Stimulated activated CD4-positive, alpha-beta T cell treated with anti-CD3 and anti-CD28 coated beads, Interleukin-15, amount 100 ng/mL, for 48 hours (primary cell): ENCODE data around the gene LDB2.

Experiments used
- DNase-seq, 2 donors: peaks; one replicate each; pipeline ENCODE4 v3.0.0-alpha.2; 2020; ENCODE audit warnings: low read depth in 2 of 2

The LDB2 gene

DNA sequence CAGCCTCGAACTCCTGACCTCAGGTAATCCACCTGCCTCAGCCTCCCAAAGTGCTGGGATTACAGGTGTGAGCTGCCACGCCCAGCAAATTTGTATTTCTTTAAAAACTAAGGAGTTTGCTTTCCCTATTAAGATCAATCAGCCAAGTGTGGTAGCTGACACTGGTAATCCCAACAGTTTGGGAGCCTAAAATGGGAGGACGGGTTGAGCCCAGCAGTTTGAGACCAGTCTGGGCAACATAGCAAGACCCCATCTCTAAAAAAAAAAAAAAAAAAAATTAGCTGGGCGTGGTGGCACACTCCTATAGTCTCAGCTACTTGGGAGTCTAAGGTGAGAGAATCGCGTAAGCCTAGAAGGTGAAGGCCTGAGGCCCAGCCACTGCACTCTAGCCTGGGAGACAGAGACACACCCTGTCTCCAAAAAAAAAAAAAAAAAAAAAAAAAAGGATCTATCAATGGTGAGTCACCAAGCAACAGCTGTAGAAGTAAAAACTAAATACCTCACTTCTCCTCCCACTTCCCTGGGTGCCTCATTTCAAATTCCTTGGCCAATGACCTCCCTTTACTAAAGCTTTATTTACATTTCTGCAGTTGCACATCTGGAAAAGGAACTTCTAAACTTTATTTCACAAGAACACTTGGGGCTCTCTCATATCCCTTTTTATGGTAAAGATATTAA lies 54.5 kb downstream of the LDB2 start:
- no peak for DNase-seq

DNA sequence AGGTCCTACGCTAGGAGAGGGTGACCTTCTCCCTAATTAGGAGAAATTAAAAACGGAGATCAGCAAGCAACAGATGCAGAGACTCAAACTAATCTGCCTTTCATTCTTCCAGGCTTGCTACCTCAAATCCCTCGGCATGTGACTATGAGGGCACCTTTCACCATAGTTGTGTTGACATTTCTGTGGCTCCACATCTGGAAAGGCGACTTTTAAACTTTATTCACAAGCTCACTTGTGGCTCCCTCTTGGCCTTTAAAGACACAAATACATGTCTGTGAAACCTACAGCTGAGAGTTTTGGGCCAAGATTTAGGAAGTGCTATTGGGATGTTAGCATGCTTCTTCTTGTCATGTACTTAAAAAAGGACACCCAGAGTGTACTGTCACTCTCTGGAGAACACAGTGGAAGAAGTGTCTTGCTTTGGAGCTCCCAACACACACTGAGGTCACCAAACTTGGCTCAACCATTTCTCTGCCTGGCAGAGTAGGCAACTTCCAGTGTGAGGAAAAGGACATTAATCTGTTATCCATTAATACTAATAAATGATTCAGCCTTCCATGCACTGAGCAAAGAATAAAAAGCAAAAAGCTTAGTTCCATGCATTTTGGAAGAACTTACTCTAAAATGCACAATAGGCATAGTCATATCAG lies 60.1 kb downstream of the LDB2 start:
- no peak for DNase-seq

DNA sequence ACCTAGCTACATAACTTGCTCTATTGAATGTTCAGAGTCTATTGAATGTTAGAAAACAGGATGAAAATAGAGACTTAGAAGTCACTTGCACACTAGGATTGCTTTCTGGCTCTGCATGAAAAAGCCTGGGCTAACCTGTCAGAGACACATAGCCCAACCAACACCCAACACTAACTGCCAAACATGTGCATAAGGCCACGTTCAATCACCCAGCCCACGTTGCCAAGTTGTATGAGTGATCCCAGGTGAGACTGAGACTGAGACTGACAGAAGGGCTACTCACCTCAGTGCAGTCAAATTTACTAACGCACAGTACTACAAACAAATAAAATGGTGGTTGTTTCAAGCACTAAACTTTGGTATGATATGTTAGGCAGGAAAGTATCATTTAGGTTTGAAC lies 61.0 kb downstream of the LDB2 start:
- no peak for DNase-seq

GRCh38 chr4:16836324-16836723 lies 62.1 kb downstream of the LDB2 start:
- no peak for DNase-seq

GRCh38 chr4:16835597-16836247 lies 62.7 kb downstream of the LDB2 start:
- DNase-seq = no peak

DNA sequence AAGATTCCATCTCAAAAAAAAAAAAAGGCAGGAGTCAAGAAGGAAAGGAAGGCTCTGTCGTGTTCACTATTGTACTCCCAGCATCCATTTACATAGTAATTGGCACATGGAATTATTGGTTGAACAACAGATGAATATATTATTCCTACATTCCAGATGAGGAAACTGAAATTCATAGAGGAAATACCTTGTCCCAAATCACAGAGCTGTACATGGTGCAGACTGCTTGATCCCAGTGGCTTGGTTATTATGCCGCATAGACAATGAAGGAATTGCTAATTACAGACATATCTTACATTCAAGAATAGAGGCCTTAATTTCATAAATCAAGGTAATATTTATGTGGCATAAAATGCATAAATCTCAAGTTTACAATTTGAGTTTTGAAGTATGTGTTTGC lies 63.6 kb downstream of the LDB2 start:
- no peak for DNase-seq

GRCh38 chr4:16833722-16834121 lies 64.7 kb downstream of the LDB2 start:
- DNase-seq = no peak

GRCh38 chr4:16830081-16830480 lies 68.4 kb downstream of the LDB2 start:
- DNase-seq = no peak

GRCh38 chr4:16827794-16828724 lies 70.4 kb downstream of the LDB2 start:
- DNase-seq = no peak

DNA sequence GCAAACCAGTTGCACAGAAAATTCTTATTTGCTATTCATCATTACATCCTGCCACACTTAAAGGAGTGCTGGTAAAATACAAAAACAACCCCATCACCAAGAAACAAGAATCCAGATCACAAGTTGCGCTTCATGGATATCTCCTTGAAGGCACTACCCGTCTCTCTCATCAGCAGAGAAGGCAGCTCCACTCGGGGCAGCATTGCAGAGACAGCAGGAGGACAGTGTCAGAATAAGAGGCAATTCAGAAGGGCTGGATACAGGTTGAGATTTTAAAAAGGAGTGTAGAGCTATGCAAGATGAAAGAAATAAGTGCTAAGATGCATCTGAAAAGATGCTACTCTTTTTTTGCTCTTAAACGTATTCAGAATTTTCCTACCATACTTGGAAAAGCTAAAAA lies 71.4 kb downstream of the LDB2 start:
- no peak for DNase-seq

- no peak for DNase-seq
These were observed 72.0 kb downstream of the LDB2 start for GRCh38 chr4:16826406-16826910.

DNA sequence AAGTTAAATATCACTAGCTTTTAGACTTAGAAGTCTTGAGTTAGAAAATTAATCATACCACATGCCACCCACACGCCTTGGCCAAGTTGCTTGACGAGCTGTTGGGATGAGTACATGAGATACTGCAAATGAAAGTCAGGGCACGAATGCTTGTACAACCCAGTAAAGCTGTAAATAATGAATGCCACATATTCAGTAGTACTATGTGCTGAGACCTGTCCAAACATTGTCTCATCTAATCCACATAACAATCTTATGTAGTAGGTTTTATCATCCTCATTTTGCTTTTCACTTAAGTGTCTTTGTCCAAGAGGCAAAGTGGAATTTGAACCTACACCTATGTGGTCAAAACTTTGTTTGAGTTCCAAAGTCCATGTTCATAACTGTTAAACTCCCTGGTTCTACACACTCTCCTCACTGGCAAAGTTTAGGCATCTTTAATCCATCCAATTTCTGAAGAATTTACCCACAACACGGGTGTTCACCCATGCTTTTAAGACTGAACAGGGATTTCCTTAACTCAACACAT lies 74.1 kb downstream of the LDB2 start:
- no peak for DNase-seq

DNA sequence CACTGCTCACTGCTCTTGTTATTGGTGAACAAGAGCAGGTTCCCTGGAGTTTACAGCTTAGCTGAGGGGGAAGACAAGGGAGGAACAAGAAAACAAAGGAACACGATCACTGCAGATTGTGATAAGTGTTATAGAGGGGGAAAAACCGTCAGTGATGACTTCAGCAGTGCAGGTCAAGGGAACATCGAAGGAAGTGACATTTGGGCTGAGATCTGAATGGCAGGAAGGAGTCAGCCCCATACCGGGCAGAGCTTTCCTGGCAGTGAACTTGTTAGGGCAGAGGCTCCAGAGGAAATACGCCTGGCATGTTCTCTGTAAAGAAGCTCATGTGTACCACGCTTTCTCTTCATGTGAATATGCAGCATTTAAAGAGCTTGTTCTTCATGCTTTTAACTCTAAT lies 78.1 kb downstream of the LDB2 start:
- no peak for DNase-seq

- DNase-seq = no peak
These were observed 78.8 kb downstream of the LDB2 start for GRCh38 chr4:16819652-16820051.

DNA sequence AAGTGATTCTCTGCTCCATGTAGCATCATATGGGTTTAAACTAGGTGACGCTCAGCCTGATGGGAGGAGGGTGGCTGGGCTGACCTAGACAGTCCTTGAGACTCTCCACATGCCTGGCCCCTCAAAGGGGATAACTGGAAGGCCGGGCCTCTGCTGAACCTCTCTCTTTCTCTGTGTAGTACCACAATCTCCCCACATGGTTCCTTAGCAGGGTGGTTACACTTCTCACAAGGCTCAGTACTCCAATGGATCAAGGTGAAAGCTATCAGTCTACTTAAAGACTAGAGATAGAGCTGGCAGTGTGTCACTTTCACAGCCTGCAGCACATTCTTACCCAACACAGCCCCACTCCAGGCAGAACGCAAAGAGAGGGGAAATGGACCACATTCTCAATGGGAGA lies 80.4 kb downstream of the LDB2 start:
- DNase-seq = no peak

GRCh38 chr4:16817286-16817685 lies 81.2 kb downstream of the LDB2 start:
- DNase-seq = no peak

GRCh38 chr4:16814361-16814760 lies 84.1 kb downstream of the LDB2 start:
- DNase-seq = no peak

DNA sequence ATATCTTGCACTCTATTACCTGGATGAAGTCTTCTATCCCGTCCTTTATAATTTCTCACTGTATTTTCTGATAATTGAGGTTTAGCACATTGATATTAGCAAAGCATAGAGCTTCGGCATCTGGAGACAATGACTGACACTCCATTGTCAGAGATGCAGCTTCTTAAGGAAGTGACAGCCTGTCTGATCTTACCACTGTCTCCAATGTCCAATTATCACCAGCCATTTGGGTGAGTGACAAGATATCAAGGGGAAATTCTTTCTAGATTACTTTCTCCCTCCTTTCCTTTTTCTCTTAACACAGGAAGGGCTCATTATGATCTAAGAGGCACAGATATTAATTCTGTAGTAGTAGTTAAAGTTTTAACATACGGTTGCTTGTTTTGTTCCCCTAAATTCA lies 86.4 kb downstream of the LDB2 start:
- DNase-seq = no peak

DNA sequence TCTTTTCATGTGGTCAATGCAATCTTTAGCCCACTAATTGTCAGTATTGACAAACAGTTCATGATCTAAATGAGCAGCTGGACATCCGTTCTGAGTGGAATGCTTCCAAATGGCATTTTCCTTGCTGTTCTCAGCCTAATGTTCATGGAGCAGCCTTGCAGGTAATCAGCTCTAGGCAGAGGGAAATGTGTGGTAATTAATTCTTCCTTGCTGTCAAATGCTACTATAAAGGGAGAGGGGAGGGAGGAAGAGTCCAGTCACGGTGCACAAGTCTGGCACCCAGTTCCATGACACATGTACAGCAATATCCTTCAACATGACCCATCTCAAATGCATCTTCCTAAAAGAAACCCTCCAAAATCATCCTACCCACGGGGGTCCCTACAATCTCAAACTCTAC lies 88.5 kb downstream of the LDB2 start:
- no peak for DNase-seq

- DNase-seq = no peak
These were observed 89.4 kb downstream of the LDB2 start for GRCh38 chr4:16809064-16809463.

GRCh38 chr4:16807355-16807754 lies 91.1 kb downstream of the LDB2 start:
- DNase-seq = no peak

DNA sequence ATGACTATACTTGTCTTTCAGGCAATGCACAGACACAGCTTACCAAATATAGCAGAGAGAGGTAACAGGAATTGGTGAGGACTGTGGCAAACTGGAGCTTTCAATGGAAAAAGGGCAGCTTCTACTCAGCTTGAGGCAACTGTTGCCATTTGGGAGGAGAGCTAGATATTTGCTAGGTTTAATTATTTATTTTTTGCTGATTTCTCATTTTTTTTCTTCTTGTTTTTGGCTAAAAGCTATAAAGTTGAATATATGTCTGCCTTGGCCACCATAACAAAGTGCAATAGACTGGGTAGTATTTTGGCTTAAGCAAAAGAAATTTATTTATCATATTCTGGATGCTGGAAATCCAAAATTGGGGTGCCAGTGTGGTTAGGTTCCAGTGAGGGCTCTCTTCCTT lies 93.9 kb downstream of the LDB2 start:
- no peak for DNase-seq
